OCI-M1 (cell line): ENCODE results near the gene VAV3.

ENCODE experiments used
- DNase-seq: peaks from one replicate; lab custom pipeline; 2025; lab: John Stamatoyannopoulos, UW

VAV3 gene

GRCh38 chr1:107974090-107974489 lies 9.1 kb upstream of the VAV3 start:
- no peak for DNase-seq

- no peak for DNase-seq
Observed at GRCh38 chr1:107972391-107973180, 7.6 kb upstream of the VAV3 start.

- no peak for DNase-seq
Observed at GRCh38 chr1:107966550-107966949, 1.6 kb upstream of the VAV3 start.

- no peak for DNase-seq
Observed at GRCh38 chr1:107964336-107965109, 457 bp downstream of the VAV3 start.

- peak; percentile 54 for DNase-seq
Observed at GRCh38 chr1:107963601-107964335, 1.2 kb downstream of the VAV3 start.

- DNase-seq = peak; percentile 22
Observed at GRCh38 chr1:107963008-107963407, 2.0 kb downstream of the VAV3 start.

- no peak for DNase-seq
Observed at GRCh38 chr1:107954719-107955415, 10.1 kb downstream of the VAV3 start.

GRCh38 chr1:107954126-107954525 lies 10.9 kb downstream of the VAV3 start:
- no peak for DNase-seq

- no peak for DNase-seq
Observed at GRCh38 chr1:107953556-107953955, 11.4 kb downstream of the VAV3 start.

GRCh38 chr1:107952989-107953388 lies 12.0 kb downstream of the VAV3 start:
- peak; percentile 12 for DNase-seq

GRCh38 chr1:107950464-107950863 lies 14.5 kb downstream of the VAV3 start:
- DNase-seq = peak; percentile 9

GRCh38 chr1:107949467-107950253 lies 15.3 kb downstream of the VAV3 start:
- DNase-seq = peak; percentile 24

GRCh38 chr1:107946794-107947193 lies 18.2 kb downstream of the VAV3 start:
- peak; percentile 14 for DNase-seq

GRCh38 chr1:107943694-107944093 lies 21.3 kb downstream of the VAV3 start:
- no peak for DNase-seq

- DNase-seq = no peak
Observed at GRCh38 chr1:107942814-107943213, 22.2 kb downstream of the VAV3 start.

GRCh38 chr1:107941531-107941930 lies 23.4 kb downstream of the VAV3 start:
- DNase-seq = peak; percentile 19

GRCh38 chr1:107941123-107941522 lies 23.9 kb downstream of the VAV3 start:
- DNase-seq = peak; percentile 35

GRCh38 chr1:107940701-107941100 lies 24.3 kb downstream of the VAV3 start:
- DNase-seq = no peak

- DNase-seq = no peak
Observed at GRCh38 chr1:107940017-107940577, 24.9 kb downstream of the VAV3 start.

GRCh38 chr1:107939256-107939655 lies 25.7 kb downstream of the VAV3 start:
- DNase-seq = no peak
